SKM-1 (cell line): ENCODE data around the gene KATNIP.

ENCODE experiments used
- DNase-seq: peaks from one replicate; lab custom pipeline; 2025; ENCODE audit not compliant: unreplicated experiment; lab: John Stamatoyannopoulos, UW

KATNIP gene

GRCh38 chr16:27579087-27579980 is 29.4 kb downstream of the KATNIP start:
- no peak for DNase-seq

DNA sequence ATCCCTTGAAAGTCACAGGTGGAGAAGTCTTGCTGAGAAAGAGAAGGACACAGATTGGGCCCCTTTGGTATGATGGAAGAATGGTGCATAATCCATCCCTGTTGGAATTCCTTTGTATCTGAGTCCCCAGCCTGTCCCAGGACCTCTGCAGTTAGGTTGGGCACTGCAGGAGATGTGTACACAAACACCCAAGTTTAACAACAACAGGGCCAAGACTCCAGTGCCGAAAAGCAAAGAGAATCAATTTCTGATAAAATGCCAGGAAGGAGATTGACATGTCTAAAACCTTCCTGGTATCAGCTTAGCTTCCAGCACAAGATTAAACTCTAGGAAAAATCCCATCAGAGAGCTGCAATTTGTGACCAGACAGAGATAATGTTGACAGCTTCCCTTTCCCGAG is 32.9 kb downstream of the KATNIP start:
- no peak for DNase-seq

GRCh38 chr16:27583634-27584033 is 33.7 kb downstream of the KATNIP start:
- DNase-seq = no peak

GRCh38 chr16:27585200-27585599 is 35.3 kb downstream of the KATNIP start:
- DNase-seq = no peak

DNA sequence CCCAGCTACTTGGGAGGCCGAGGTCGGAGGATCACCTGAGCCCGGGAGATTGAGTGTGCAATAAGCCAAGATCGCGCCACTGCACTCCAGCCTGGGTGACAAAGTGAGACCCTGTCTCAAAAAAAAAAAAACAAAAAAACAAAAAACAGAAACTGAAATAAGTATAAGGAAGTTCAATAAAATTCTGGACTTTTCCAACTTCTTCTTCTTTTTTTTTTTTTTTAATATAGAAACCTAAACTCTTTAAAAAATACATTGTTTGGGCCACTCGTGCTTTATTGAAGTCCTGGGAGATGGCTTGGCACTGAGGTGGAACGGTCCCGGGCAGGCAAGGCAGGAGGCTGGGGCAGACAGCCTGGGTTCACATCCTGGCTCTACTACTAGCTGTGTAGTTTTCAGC is 36.8 kb downstream of the KATNIP start:
- DNase-seq = no peak

DNA sequence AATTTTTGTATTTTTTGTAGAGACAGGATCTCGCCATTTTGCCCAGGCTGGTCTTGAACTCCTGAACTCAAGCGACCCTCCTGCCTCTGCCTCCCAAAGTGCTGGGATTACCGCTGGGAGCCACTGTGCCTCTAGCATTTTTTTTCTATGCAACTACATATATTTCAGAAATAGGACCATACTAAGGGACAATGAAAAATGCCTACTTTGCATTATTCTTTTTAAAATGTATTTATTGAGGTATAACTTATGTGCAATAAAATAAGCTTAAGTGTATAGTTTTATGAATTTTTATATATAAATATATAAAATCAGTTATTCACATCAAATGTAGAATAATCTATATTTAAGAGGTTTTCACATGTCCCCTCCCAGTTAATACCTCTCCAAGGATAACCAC is 38.1 kb downstream of the KATNIP start:
- DNase-seq = no peak

GRCh38 chr16:27591837-27592236 is 41.9 kb downstream of the KATNIP start:
- no peak for DNase-seq

DNA sequence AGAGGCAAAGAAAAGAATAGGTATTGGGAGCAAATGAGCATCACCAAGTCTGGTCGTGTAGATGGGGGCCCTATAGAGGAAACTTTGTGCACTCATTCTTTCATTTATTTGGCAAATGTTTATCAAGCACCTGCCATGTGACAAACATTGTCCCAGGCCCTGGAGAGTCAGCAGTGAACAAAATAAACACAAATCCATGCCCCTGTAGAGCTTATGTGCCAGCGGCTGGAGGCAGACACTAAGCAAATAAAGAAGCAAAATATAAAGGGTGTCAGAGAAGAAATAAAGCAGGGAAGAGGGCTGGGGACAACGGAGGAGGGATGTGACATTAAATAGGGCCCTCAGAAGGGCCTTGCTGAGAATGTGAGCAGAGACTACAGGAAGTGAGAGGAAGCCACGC is 45.5 kb downstream of the KATNIP start:
- DNase-seq = no peak

GRCh38 chr16:27595993-27596392 is 46.0 kb downstream of the KATNIP start:
- no peak for DNase-seq

GRCh38 chr16:27596411-27596810 is 46.5 kb downstream of the KATNIP start:
- DNase-seq = no peak

GRCh38 chr16:27597361-27597760 is 47.4 kb downstream of the KATNIP start:
- no peak for DNase-seq

GRCh38 chr16:27598220-27598619 is 48.3 kb downstream of the KATNIP start:
- DNase-seq = no peak

GRCh38 chr16:27598931-27599565 is 49.1 kb downstream of the KATNIP start:
- no peak for DNase-seq

DNA sequence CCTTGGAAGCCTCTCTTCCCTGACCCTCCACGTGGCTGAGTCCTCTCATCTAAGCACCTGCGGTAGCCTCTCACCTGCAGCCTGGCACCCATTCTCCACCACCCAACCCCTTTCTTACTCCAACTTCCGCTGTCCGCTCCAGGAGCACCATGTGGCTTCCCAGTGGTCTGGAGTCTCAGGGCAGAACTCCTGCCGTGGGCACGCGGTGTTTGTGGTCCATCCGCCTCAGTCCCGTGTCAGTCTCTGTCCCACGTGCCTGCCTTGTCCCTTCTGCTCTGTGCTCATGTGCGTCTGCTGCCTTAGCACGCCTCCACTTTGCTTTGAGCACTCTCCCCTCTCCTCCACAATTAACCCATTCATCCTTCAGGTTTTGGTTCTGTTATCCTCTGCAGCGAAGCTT is 49.7 kb downstream of the KATNIP start:
- no peak for DNase-seq
